GM21526 (cell line): ENCODE measurements around the gene RALBP1.
"Not testable (repeated sequence)": the region's sequence is repeated elsewhere in the genome, so short reads cannot be mapped to it uniquely, and the experiment has no call there.

Source experiments
- ATAC-seq: cut with Tn5 transposase; IDR thresholded peaks from one replicate; pipeline ENCODE4 v1.9.1; 2021; ENCODE audit warnings: moderate library complexity; ENCODE audit not compliant: unreplicated experiment, low FRiP score

RALBP1 gene

DNA sequence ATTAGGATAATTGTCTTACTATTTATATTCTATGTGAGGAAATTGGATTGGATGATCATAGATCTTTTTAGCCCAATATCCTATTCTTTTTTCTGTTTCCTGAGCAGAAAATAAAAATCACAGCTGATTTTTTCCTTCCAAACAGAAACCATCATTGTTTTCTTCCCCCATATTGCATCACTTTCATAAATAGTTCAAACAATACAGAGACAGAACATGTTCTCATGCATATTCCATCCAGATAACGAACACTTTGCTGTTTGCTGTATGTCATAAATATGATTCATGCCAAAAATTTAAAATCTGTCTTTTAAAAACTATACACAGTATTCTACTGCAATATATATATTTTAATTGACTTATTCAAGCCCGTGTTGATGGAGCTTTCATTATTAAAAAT is 22.0 kb upstream of the RALBP1 start:
- no peak for ATAC-seq

DNA sequence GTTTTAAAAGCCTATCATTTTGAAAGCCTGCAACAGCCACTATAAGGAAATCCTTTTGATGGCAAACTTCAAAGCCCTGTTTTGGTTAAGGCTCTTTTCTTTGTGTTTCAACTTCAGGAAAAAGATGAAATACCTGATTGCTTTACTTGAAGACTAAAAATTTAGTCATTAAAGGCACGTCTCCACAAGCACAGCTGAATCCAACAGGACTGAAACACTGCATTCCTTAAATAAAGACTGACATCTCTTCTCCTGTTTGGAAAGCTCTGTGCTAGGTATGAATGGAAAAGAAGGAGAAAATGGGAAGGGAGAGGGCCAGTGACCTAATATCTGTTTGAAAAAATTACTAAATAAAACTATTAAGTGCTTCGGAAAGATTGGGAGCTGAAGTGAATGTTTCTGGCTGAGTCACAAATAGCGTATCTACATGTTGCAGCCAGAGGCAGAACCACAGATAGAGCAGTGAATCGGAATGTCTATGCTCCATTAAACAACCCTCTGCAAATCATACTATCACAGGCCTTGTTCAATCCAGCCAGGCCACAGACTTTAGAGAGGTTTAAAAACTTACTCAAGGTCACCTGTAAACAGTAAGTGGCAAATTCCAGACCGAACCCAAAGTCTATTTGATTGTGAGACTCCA is 21.1 kb upstream of the RALBP1 start:
- ATAC-seq: no peak

DNA sequence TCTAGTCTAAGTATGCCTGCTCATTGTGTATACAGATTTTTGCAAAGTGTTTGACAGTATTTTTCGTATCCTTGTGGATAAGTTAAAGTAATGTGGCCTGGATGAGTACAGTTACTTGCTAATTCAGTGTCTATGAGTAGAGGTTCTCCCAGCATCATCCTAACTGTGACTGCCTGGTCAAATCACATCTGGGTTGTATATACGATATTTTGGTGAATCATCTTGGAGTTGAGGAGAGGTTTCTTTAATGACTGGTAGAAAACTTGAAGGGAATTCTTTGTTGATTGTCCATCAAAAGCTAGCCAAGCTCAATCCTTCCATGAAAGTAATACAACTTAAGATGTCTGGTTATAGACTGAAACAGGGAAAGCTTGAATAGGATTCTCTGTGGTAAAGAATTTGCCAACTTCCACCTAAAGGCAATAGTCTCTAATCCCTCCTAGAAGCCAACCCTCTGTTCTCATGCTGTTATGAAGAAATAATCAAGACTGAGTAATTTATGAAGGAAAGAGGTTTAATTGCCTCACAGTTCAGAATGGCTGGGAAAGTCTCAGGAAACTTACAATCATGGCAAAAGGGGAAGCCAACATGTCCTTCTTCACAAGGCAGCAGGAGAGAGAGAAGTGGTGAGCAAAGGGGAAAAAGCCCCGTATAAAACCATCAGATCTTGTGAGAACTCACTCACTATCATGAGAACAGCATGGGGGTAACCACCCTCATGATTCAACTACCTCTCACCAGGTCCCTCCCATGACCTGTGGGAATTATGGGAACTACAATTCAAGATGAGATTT is 19.4 kb upstream of the RALBP1 start:
- no peak for ATAC-seq

DNA sequence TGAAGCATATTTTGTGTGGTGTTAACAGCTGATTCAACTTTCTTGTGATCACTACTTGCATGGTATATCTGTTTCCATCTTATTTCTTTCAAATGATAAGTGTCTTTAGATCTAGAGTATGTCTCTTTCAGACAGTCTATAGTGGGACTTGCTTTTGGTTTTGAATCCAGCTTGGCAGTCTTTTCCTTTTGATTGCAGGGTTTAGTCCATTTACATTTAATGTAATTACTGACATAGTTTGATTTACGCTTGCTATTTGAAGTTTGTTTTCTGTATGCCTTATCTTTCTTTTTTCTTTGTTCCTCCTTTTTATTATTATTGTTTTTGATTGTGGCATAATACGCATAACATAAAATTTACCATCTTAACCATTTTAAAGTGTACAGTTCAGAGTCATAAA is 9.2 kb upstream of the RALBP1 start:
- ATAC-seq: no peak

DNA sequence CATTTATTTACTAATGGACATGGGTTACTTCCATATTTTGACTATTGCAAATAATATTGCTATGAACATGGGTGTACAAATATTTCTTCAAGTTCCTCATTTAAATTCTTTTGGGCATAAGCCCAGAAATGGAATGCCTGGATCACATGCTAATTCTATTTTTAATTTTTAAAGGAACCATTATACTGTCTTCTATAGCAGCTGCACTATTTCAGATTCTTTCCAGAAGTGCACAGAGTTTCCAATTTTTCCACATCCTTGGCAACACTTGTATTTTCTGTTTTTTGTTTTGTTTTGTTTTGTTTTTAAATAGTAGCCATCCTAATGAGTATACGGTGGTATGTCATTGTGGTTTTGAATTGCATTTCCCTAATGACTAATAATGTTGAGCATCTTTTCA is 8.5 kb upstream of the RALBP1 start:
- ATAC-seq: no peak

GRCh38 chr18:9468998-9469397 is 6.3 kb upstream of the RALBP1 start:
- no peak for ATAC-seq

DNA sequence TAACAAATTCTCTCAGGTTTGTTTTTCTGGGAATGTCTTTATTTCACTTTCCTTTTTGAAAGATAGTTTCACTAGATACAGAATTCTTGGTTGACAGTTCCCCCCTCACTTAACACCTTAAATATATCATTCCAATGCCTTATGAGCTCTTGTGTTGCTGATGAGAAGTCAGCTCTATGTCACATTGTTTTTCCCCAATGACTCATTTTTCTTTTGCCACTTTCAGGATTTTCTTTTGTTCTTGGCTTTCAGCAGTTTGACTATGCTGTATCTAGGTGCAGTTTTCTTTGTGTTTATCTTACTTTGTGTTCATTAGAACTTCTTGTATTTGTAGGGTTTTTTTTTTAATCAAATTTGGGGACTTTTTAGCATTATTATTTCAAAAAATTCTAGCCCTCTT is 5.6 kb upstream of the RALBP1 start:
- ATAC-seq: no peak

GRCh38 chr18:9474108-9474982 is 968 bp upstream of the RALBP1 start:
- no peak for ATAC-seq

DNA sequence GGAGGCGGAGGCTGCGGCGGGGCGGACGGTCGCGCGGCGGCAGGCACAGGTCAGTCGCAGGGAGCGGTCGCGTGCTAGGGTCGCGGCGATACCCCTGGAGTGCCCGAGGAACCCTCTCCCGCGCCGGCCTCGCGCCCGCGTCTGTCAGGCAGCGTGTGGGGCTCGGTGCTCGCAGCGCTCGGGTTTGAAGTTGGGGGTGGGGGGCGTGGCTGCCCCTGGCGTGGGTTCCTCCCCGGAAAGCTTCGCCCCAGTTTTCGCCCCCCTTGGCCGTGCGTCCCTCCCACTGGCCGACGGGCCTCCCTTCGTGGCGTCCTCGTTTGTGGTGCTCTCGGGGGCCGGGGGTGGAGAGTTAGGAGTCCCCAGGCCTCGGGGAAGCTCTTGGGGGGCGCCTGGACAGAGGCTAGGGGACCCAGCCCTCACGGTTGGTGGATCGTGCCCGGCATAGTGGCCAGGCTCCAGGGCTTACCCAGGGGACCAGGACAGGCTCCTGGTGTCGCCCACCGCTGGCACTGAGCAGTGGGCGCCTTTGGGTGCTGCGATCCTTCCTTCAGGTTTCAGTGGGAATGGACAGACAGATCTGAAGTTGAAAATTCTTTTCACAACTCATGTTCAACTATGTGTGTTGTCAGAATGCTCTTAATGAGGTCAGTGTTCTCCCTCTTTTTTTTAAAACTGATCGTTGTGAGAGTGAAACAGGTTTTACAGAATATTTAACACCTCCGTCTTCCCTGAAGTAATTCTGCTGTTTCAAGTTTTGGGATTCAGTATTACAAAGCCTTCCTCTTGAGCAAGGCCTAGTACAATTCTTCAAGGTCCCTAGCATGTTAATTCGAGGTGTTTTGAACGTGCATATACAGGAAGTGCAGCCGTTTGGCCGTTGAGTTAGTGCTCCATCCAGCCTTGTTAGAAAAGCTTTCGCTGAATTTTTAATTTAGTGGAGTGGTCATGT is 604 bp downstream of the RALBP1 start:
- ATAC-seq: peak; percentile 34

DNA sequence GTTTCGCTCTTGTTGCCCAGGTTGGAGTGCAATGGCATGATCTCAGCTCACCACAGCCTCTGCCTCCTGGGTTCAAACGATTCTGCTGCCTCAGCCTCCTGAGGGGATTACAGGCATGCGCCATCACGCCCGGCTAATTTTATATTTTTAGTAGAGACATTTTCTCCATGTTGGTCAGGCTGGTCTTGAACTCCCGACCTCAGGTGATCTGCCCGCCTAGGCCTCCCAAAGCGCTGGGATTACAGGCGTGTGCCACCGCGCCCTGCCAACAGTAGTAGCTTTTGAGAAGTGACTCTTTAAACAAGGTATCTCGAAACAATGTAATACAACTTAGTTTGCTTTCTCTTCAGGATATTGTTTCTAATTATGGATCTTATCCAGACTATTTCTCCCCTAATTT is 1.6 kb downstream of the RALBP1 start:
- not testable (repeated sequence) for ATAC-seq

DNA sequence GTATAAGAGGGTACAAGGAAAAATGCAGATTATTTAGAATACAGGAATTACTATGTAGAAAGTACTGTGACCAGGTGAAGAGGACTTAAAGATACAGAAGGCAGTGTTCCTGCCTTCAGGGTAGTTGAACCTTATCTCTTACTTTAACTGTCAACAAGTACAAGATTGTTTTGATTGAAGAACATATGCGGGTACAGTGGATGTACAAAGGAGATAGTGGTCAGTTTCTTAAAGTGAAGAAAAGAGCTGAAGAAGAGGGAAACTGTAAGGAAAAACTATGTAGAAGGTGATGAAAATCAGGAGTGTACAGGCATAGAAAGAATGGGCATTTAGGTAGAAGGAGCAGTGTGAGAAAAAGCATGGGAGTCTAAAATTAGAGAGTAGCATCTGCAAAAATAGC is 2.2 kb downstream of the RALBP1 start:
- no peak for ATAC-seq

DNA sequence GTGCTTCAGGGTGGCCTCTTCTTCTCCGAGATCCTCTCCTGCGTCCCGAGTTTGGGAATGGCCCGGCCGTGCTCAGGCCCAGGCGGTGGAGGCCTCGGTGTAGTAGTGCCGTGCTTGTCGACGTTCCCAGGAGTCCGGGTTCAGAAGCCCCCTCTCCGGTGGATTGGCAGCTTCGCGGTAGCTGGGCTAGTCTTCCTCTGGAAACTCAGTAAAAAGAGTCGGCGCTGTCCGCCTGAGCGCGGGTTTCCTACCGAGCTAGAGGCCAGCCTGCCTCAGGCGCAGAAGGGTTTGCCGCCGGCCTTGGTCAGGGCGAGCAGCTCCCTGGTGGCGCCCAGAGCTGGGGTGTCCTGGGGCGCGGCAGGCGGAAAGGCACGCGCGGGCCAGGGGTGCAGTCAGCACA is 3.2 kb downstream of the RALBP1 start:
- ATAC-seq: no peak

DNA sequence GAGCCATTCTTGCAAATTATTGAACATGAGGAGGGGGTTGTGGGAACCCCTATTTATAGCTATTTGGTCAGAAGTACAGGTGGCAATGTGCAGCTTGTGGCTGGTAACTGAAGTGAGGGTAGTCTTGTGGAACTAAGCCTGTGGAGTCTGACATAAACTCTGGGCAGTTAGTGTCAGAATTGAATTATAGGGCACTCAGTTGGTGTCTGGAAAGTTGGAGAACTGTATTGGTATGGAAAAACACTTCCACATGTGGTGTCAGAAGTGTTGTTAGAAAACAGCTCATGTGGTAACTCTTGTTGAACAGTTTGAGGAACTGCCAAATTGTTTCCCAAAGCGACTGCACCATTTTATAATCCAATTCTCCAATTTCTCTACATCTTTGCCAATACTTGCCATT is 7.5 kb downstream of the RALBP1 start:
- no peak for ATAC-seq

- no peak for ATAC-seq
These were observed 8.2 kb downstream of the RALBP1 start for GRCh38 chr18:9483526-9483925.

- ATAC-seq: not testable (repeated sequence)
These were observed 9.5 kb downstream of the RALBP1 start for GRCh38 chr18:9484856-9485255.

DNA sequence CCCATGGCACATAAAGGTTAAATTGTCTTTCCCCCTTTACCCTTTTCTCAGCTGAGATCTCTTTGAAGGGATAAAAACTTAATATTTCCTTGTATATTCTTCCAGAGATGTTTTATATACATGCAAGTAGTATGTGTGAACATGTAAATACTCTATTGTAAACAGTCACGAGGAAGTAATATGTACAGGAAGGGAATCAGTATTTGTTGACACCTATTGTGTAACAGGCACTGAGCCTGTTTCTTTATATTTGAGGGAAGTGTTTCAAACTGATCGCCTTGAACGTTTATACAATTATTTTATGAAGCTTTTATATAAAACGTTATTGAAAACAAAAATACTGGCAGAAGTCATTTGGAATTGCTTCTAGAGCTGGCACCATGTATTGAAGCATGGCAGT is 13.2 kb downstream of the RALBP1 start:
- no peak for ATAC-seq

GRCh38 chr18:9494778-9495331 is 19.5 kb downstream of the RALBP1 start:
- ATAC-seq: no peak

DNA sequence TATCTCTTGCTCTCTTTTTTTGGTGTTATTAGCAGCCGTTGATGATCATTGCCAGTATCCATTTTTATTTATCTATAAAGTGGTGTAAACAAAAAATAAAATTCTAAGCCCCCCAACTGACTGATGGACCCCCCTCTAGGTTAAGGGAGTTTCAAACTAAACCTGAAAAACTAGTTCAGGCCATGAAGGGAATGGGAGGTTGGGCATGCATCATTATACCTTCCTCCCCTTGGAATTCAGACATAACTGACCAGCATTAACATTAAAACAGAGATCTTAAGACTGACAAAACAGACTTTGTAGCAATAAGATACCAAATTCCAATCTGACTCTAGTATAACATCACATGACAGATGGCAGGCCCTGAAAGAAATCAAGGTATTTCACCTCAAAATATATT is 20.2 kb downstream of the RALBP1 start:
- no peak for ATAC-seq

GRCh38 chr18:9495916-9496705 is 20.8 kb downstream of the RALBP1 start:
- no peak for ATAC-seq
